Middle frontal gyrus (tissue), 1 donor: ENCODE results near the gene H1-8.
"Not testable (repeated sequence)": the region's sequence is repeated elsewhere in the genome, so short reads cannot be mapped to it uniquely, and the experiment has no call there.

ENCODE experiments used
- DNase-seq: peaks from one replicate; pipeline ENCODE4 v3.0.0-alpha.2; 2015; ENCODE audit warnings: low spot score; ENCODE audit errors: extremely low spot score

The H1-8 gene

DNA sequence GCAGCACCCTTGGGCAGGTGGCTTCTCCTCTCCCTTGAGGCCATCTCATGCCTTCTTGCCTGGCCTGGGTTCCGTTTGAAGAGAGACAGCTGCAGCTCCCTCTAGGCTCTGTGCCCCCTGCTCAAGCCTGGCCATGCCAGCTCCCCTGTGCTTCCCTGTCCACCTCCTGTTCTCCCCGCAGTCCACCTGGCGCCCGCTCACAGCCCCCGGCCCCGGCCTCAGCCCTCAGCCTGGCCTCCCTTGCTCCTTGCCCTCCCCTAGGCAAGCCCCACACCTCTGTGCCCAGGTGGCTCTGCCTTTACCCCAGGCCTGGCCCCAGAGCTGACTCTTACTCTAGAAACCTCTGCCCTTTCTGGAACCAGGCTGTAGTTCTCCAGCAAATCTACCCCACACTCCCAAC, 28.4 kb upstream of the H1-8 start:
- no peak for DNase-seq

- DNase-seq: not testable (repeated sequence)
Measured at GRCh38 chr3:129515108-129515820, 27.7 kb upstream of the H1-8 start.

DNA sequence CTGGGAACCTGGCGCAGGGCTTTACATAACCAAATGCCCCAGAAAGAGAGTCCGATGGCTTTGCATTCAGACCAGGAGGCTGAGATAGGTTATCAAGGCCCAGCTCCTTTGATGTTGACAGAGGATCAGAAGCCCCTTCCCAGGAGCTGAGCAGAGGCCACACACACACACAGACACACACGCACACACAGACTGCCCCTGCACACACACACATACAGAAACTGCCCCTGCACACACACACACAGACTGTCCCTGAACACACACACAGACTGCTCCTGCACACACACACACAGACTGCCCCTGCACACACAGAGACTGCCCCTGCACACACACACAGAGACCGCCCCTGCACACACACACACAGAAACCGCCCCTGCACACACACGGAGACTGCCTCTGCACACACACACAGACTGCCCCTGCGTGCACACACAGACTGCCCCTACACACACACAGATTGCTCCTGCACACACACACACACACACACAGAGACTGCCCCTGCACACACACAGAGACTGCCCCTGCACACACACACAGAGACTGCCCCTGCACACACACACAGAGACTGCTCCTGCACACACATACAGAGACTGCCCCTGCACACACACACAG, 27.0 kb upstream of the H1-8 start:
- not testable (repeated sequence) for DNase-seq

DNA sequence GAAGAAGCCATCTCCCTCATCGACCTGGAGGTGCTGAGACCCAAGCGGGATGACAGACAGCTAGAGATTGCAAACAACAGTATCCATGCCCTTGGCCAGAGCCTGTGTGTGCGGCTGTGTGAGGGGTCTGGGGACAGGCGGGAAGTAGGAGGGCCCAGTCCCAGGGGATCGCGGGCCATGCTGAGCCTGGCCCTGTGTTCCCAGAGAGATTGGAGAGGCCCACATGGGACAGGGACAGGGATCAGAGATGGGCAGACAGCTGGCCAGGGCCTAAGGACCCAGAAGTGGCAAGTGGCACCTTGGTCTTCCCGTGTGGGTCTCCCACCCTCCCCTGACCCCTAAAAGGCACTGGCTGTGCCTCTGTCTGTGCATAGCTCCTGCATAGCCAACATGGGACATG, 25.5 kb upstream of the H1-8 start:
- no peak for DNase-seq

- no peak for DNase-seq
Measured at GRCh38 chr3:129518038-129518561, 24.9 kb upstream of the H1-8 start.

GRCh38 chr3:129518581-129518980, 24.4 kb upstream of the H1-8 start:
- DNase-seq: no peak

- no peak for DNase-seq
Measured at GRCh38 chr3:129519449-129519848, 23.5 kb upstream of the H1-8 start.

DNA sequence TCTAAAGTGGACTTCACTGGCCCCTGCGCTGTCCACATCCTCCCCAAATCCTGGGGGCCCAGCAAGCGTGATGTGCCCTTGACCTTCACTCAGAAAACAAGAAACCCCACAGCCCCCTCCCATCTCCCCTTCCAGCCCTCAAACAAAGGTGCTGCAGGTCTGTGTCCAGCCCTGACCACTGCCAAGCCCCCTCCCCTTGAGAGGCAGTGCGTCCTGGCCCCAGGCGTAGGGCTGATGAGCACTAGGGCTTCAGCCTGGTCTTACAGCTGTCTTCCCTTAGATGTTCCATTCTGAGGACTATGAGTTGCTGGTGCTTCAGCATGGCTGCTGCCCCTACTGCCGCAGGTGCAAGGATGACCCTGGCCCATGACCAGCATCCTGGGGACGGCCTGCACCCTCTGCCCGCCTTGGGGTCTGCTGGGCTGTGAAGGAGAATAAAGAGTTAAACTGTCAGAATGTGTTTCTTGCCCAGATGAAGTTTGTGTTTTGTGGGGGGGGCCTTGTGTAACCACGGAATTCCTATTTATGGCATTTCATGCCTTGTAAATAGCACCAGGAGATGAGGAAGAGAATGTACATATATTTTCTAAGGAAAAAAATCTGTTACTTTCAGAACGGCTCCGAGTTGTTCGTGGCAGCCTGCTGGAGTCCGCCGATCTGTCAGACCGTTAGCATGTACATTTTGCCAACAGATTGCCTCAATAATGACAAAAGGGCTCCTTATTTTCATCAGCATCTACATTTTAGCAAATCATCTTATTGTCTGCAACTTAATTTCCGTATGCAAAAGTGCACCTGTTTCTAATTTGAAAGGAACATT, 22.9 kb upstream of the H1-8 start:
- DNase-seq: no peak

GRCh38 chr3:129520960-129521359, 22.0 kb upstream of the H1-8 start:
- DNase-seq: no peak

DNA sequence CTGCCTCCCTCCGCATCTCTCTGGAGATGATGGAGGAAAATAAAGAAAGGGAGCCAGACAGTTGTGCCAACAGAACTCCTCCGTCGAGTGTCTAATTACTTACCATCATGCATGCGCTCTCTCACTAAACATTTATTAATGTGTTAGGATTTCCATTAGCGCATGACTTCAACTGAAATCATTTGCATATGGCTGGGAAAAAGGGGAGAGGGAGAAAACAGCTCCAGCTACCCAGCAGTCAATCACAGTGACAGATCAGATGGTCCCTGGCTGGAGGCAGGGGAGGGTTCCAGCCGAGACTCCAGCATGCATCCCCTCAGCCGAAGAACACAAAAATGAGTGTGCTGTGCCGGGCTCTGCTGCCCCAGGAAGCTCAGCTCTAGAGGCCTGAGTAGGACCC, 21.4 kb upstream of the H1-8 start:
- DNase-seq: no peak

DNA sequence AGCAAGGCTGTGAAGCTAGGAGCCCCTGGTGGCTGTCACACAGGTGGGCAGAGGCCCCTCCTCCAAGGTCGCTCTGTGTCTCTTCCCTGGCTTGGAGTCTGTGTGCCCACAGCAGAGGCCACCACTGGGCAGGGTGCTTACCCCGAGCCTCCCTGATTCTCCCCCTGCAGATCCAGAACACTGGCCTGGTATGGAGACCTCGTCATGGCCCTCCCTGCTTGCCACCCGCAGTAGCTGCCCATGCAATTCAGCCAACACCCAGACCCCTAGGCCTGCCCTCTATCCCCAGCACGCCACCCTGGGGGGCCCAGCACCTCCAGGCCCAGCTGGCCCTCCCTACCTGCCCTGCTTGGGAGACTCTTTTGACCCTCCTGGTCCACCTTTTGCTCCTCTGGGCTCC, 20.0 kb upstream of the H1-8 start:
- DNase-seq: no peak

DNA sequence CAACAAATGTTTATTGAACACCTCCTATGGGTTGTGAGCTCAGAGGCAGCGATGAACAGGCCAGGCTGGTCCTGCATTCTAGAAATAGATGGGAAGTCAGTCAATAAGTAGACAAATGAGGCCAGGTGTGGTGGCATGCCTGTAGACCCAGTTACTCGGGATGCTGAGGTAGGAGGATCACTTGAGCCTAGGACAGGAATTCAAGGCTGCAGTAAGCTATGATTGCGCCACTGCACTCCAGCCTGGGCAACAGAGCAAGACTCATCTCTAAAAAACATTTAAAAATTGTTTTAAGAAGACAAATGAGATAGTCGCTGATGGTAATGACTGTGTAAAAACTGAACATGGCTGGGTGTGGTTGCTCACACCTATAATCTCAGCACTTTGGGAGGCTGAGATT, 18.9 kb upstream of the H1-8 start:
- no peak for DNase-seq

GRCh38 chr3:129525341-129525968, 17.5 kb upstream of the H1-8 start:
- no peak for DNase-seq

DNA sequence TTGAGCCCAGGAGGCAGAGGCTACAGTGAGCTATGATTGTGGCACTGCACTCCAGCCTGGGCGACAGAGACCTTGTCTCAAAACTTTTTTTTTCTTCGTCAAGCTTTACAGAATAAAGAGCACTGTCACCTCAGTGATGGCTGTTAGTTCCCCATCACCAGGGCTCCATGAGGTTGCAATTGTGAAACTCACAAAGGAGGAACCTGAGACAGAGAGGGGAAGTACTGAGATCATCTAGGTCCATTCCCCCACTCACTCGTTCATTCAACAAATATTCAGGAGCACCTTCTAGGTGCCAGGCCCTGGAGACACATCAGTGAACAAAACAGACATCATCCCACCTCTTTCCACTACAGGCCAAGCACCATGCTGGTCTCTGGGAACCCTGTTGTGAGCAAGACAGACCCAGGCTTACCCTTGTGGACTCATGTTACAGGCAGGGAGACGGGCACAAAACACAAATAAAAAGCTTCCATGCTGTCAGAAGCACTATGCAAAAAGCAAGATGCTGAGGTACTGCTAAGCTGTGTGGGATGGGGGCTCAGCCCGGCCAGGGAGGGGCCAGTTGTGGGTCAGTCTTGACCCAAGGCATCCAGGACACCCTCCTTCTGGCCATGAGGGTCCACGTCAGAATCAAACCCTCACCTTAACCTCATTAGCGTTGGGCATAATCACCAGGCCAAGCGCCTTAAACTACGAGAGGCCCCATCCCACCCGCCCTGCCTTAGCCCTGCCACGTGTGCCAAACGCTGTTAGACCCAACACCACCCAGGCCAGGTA, 16.7 kb upstream of the H1-8 start:
- DNase-seq: no peak

- DNase-seq: no peak
Measured at GRCh38 chr3:129527262-129527661, 15.7 kb upstream of the H1-8 start.

DNA sequence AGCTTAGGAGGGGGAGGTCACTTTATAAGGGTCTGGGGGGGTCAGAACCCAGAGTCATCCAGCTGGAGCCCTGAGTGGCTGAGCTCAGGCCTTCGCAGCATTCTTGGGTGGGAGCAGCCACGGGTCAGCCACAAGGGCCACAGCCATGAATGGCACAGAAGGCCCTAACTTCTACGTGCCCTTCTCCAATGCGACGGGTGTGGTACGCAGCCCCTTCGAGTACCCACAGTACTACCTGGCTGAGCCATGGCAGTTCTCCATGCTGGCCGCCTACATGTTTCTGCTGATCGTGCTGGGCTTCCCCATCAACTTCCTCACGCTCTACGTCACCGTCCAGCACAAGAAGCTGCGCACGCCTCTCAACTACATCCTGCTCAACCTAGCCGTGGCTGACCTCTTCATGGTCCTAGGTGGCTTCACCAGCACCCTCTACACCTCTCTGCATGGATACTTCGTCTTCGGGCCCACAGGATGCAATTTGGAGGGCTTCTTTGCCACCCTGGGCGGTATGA, 14.3 kb upstream of the H1-8 start, which contains the start of gene RHO:
TSS of gene RHO (plus strand) at position 51 of the 512 bp plus-strand sequence. CDS start at position 146, 95 bp downstream.
- no peak for DNase-seq

- no peak for DNase-seq
Measured at GRCh38 chr3:129529436-129530210, 13.4 kb upstream of the H1-8 start.

DNA sequence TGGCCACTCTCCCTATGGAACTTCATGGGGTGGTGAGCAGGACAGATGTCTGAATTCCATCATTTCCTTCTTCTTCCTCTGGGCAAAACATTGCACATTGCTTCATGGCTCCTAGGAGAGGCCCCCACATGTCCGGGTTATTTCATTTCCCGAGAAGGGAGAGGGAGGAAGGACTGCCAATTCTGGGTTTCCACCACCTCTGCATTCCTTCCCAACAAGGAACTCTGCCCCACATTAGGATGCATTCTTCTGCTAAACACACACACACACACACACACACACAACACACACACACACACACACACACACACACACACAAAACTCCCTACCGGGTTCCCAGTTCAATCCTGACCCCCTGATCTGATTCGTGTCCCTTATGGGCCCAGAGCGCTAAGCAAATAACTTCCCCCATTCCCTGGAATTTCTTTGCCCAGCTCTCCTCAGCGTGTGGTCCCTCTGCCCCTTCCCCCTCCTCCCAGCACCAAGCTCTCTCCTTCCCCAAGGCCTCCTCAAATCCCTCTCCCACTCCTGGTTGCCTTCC, 12.7 kb upstream of the H1-8 start:
- DNase-seq: no peak

GRCh38 chr3:129530821-129531220, 12.2 kb upstream of the H1-8 start:
- DNase-seq: no peak

- DNase-seq: no peak
Measured at GRCh38 chr3:129531699-129532098, 11.3 kb upstream of the H1-8 start.
